Stimulated activated CD4-positive, alpha-beta T cell treated with anti-CD3 and anti-CD28 coated beads, Interleukin-4, amount 100 ng/mL, for 4 hours (primary cell): ENCODE measurements around the gene ZYG11B.
"Not testable (repeated sequence)": the region's sequence is repeated elsewhere in the genome, so short reads cannot be mapped to it uniquely, and the experiment has no call there.

Experiments
- DNase-seq, 2 experiments: peaks; one replicate each; pipeline ENCODE4 v3.0.0-alpha.2; 2020

The ZYG11B gene

DNA sequence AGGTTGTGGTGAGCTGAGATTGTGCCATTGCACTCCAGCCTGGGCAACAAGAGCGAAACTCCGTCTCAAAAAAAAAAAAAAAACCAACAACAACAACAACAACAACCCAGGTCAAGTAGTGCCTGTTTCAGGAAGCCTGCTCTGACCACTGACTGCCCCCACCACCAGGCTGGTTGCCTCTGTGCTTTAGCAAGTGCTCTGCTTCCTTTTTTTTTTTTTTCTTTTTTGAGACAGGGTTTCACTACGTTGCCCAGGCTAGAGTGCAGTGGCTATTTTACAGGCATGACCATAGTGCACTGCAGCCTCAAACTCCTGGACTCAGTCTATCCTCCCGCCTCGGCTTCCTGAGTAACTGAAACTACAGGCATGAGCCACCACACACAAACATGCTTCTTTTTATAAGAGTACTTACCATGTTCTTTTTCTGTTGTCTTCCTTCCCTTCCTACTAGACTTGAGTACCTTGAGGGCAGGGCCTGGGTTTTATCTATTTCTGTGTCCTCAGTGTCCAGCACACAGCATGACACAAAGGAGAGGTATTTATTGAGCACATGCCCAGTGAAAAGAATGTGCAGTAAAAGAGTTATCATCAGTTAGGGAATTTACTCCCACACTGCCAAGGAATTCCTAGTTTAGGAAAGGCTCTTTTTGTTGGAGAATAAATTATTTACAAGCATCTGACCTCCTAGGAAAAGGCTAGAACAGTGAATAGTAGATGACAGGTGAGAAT lies 18.2 kb upstream of the ZYG11B start:
- DNase-seq, result no peak

DNA sequence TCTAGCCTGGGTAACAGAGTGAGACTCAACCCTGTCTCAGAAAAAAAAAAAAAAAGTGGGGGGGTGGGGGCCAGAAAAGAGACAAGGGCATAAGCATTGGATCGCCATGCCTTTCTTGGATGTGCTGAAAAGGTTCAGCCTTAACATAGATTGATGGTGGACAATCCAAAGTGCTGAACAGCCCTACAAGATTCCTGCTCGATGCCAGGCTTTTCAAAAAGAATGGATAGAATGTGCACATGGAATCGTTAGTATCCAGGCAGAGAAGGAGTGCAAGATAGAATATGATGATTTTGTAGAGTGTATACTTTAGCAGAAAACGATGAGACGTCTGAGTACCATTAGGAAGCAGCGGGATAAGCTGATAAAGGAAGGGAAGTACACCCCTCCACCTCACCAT lies 17.2 kb upstream of the ZYG11B start:
- no peak for DNase-seq

DNA sequence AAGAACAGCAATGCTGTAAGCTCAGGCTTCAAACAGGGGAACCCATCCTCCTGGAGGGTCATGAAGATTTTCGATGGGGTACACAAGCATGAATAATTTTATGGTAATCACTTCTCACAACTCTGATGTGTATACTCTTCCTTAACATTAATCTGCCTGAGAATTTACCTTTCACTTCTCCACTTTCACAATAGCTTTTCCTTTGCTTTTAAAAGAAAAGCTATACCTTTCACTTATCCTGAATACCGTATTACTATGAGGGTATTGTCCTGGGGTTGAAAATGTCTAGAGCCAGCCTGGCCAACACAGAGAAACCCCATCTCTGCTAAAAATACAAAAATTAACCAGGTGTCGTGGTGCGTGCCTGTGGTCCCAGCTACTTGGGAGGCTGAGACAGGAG lies 12.7 kb upstream of the ZYG11B start:
- DNase-seq, result no peak

DNA sequence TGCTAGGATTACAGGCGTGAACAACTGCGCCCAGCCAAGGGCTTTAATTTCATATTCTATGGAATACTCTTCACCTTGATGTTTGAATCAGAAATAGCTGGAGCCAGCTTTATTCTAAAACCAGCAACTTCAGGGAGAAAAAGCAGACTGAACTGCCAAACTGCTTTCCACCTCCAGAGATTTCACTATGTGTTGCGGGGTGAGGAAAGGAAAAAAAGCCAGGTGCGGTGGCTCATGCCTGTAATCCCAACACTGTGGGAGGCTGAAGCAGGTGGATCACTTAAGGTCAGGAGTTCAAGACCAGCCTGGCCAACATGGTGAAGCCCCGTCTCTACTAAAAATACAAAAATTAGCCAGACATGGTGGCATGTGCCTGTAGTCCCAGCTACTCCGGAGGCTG lies 11.0 kb upstream of the ZYG11B start:
- DNase-seq, result not testable (repeated sequence)

DNA sequence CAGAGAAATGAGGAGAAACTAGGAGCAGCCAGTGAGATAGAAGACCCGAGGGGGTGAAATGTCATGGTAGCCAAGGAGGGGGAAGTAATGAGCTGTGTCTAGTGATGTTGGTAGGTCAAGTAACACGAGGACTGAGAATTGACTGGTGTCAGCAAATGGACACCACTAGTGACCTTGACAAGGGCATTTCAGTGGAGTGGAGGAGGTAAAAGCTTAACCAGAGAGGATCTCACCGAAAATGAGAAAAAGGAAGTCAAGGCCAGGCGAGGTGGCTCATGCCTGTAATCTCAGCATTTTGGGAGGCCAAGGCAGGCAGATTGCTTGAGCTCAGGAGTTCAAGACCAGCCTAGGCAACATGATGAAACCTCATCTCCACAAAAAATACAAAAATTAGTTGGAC lies 3.0 kb upstream of the ZYG11B start:
- no peak for DNase-seq

DNA sequence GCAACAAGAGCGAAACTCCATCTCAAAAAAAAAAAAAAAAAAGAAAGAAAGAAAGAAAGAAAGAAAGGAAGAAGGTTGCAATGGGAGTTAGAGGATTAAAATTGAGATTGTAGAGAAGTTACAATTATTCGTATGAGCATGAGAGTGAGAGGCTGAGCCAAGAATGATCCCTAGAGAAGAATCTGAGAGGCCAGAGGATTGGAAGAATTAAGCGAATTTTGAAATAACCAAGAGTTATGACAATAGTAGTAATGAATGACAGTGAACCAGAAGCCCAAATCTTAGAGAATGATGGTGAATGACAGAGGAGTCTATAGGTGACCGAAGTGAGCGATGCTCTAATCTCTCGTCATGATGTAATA lies 369 bp upstream of the ZYG11B start:
- DNase-seq, result no peak

DNA sequence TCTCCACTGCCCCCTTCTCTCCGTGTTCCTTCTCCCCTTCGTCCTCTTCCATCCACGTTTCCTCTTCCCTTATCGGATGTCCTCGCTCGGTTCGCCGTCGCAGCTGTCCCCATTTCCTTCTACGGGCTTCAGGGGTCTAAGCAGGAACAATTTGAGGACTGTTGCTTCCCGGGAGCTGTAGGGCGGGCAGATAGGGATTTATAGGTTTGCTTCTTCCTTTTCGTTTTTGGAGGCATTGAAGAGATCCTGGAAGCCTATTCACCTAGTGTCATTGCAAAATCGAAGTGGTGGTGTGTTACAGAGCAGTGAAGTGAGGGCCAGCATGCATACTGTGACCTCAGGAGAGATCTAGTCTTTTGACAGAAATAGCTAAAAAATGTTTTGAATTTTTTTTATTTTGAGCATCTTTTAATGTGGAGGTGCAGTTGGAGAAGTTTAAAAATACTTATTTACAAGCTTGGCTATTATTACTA lies 897 bp downstream of the ZYG11B start:
- DNase-seq, result no peak

DNA sequence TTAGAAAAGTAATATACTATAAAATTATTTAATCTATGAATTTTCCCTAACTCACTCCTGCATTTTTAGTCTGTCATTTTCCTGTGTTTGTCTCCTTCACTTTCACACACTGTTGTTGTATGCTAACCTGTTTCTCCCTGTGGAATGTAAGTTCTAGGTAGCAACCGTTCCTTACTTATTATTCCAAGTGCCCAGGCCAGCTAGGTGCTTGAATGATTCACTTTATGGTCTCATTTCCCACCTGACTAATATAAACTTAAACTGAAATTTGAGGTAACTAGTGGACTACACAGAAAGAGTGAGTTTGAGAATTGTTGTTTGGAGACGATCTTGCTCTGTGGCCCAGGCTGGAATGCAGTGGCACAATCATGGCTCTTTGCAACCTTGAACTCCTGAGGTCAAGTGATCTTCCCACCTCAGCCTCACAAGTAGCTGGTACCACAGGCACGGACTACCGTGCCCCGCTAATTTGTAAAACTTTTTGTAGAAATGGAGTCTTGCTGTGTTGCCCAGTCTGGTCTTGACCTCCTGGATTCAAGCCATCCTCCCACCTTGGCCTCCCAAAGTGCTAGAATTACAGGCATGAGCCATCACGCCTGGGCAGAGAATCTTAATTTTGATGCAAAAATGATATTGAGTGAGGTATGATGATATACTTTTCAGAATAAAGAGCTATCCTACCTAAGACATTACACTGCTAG lies 1.9 kb downstream of the ZYG11B start:
- DNase-seq, result no peak

DNA sequence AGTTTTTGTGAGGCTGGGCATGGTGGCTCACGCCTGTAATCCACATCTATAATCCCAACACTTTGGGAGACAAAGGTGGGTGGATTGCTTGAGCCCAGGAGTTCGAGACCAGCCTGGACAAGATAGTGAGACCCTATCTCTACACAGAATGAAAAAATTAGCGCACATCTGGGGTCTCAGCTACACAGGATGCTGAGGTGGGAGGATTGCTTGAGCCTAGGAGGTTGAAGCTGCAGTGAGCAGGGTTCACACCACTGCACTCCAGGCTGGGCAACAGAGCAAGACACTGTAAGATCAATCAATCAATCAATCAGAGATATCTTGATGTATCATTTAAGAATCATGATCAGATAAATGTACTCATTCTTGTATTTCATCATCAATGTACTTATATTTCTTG lies 7.1 kb downstream of the ZYG11B start:
- DNase-seq, result no peak

DNA sequence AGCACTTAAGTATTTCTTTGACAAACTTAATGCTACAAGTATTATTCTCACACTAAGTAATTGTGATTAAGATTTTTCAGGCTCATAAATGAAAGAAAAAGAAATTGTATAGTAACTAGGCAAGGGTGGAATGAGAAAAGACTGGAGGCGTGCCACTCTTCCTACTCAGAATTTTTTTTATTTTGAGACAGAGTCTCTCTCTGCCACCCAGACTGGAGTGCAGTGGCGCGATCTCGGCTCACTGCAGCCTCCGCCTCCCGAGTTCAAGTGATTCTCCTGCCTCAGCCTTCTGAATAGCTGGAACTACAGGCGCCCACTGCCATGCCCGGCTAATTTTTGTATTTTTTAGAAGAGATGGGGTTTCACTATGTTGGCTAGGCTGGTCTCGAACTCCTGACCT lies 9.1 kb downstream of the ZYG11B start:
- DNase-seq, result not testable (repeated sequence)

DNA sequence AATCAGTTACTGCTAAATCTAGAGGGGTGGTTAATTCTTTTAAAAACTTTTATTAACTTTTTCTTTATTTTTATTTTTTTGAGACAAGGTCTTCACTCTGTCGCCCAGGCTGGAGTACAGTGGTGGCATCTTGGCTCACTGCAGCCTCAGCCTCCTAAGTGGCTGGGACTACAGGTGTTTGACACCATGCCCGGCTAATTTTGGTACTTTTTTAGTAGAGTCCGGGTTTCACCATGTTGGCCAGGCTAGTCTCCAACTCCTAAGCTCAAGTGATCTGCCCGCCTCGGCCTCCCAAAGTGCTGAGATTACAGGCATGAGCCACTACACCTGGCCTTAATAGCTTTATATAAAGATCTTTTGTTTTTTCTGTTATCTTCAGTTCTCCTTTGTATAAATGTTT lies 11.9 kb downstream of the ZYG11B start:
- DNase-seq, result no peak

DNA sequence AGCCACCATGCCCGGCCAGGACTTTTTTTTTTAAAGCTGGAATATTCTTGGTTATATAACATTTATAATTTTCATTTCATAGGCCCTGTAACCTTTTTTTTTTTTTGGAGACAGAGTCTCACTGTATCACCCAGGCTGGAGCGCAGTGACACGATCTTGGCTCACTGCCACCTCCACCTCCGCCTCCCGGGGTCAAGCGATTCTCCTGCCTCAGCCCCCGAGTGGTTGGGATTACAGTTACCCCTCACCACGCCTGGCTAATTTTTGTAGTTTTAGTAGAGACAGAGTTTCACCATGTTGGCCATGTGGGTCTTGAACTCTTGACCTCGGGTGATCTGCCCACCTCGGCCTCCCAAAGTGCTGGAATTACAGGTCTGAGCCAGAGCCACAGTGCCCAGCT lies 12.6 kb downstream of the ZYG11B start:
- DNase-seq, result no peak

DNA sequence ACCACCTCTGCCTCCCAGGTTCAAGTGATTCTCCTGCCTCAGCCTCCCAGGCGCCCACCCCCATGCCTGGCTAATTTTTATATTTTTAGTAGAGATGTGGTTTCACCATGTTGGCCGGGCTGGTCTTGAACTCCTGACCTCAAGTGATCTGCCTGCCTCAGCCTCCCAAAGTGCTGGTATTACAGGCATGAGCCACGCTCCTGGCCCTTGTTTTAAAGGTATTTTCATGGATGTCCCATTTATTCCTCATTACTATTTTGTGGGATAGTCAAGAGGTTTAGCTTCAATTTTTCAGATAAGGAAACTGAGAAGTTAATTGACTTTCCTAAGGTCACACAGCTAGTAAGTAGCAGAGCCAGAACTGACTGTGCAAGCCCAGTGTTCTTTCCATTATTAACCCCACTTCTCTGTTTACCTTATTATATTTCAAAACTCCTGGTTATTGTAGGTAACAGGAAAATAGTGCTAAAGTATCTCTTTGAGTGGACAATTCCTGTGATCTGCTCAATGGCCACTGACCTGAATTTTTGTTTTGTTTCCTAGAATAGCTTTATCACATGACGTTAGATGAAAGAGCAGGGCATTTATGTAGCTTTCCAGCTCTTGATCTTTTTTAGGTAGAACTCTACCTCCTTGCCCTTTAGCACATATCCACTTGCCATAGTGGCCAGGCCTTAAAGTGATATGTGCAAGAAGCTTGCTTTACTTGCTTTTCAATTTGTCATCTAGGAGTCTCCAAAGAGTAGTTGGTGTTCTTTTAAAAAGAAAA lies 13.6 kb downstream of the ZYG11B start:
- no peak for DNase-seq

DNA sequence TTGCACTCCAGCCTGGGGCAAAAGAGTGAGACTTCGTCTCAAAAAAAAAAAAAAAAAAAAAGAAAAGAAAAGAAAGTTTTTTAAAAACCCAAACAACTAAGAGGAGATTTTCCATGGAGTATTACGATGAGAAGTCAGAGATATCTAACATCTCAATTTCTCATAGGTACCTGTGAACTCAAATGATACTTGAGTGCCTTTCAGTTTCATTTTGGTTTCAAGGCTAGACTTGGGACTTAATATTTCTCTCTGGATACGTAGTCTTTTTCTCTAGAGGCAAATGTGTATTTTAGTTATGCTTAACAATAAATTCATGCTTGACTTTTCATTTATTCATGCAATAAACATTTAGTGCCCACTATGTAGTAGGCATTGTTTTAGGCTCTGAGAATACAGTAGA lies 15.0 kb downstream of the ZYG11B start:
- DNase-seq, result no peak

DNA sequence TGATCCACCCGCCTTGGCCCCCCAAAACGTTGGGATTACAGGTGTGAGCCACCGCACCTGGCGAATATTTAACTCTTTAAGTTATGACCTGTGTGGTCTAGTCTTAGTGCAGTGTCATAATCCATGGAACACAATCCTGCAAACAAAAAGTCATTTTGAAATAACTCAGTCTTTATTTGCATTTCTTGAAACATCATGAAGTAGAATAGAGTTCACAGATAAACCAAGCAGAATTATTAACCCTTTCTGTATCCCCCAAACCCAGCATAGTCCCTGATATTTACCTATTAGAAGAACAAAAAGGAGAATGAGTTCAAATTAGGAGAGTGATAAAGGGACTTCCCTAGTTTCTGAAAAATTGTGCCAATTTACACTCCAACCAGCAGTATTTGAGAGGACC lies 19.9 kb downstream of the ZYG11B start:
- no peak for DNase-seq

DNA sequence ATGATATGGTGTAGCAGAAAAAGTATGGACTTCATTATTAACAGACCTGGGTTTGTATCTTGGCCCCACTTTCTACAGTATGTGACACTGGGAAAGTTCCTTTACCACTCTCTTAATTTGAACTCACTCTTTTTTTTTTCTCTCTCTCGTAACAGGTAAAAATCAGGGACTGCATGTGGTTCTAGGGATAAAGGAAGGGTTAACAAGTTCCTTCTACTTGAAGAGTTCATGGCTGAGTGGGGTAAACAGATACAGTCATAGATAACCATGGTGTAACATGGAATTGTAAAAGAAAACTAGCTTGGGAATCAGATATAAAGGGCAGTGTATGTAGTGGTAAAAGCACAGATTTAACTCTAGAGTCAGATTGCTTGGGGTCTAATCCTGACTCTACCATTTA lies 21.2 kb downstream of the ZYG11B start:
- DNase-seq, result no peak

DNA sequence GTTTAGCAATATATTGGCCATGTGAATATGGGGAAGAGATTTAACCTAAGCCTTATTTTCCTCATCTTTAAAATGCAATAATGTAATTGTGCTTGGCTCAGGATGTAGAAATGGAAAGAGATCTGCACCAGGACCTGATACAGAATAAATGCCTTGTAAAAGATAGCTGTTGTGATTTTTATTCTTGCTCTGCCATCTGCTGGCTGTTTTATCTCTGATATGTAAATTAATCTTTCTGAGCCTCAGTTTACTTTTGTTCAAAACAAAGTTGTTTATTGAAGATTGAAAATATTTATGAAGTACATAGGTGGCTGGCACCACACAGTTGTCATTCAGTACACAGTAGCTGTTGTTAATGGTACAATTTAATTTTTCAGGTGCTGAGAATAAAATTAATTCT lies 21.9 kb downstream of the ZYG11B start:
- DNase-seq, result no peak

DNA sequence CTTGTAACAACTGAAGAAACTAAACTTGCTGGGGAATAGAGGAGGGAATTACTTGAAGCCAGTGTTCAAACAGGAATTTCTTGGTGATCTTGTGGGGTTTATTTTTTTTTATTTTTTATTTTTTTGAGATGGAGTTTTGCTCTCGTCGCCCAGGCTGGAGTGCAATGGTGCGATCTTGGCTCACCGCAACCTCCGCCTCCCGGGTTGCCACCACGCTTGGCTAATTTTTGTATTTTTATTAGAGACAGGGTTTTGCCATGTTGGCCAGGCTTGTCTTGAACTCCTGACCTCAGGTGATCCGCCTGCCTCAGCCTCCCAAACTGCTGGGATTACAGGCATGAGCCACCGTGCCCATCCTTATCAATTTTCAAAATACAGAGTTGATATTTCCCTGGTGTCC lies 23.2 kb downstream of the ZYG11B start:
- DNase-seq, result not testable (repeated sequence)

DNA sequence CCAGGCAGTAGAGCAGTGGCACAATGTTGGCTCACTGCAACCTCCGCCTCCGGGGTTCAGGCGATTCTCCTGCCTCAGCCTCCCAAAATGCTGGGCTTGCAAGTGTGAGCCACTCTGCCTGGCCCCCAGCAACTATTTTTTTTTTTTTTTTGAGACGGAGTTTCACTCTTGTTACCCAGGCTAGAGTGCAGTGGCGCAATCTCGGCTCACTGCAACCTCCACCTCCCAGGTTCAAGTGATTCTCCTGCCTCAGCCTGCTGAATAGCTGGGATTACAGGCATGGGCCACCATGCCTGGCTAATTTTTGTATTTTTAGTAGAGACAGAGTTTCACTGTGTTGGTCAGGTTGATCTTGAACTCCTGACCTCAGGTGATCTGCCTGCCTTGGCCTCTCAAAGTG lies 23.9 kb downstream of the ZYG11B start:
- not testable (repeated sequence) for DNase-seq

DNA sequence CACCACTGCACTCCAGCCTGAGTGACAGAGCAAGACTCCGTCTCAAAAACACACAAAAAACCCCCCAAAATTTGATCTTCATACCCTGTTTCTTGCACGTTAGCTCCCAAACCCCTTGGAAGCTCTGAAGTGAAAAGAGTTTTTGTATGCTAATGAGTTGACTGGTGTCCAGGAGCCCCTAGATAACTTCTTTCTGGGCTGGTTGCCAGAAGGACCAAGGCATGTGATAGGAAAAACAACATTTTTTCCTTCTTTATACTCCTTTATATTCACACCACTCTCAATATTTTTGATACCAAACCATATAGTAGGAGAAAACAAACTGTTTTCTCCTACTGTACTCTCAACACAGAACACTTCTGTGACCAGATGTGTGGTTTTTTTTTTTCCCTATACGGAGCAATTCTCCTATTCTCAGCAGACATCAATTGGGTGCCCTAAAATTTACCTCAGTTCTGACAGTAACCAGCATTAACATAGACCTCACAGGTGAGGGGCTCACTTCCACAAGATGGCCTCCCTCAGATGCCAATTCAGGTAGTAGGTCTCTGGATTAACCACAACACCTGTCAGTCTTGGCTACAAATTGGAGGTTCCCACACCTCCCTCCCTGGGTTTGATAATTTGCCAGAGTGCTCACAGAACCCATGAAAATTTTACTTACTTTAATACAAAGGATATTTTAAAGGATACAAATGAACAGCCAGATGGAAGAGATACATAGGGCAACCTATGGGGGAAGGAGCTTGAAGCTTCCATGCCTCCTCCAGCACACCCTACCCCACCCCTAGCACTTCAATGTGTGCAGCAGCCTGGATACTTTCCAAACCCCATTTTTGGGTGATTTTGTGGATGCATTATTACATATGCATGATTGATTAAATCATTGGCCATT lies 25.6 kb downstream of the ZYG11B start:
- DNase-seq, result no peak

DNA sequence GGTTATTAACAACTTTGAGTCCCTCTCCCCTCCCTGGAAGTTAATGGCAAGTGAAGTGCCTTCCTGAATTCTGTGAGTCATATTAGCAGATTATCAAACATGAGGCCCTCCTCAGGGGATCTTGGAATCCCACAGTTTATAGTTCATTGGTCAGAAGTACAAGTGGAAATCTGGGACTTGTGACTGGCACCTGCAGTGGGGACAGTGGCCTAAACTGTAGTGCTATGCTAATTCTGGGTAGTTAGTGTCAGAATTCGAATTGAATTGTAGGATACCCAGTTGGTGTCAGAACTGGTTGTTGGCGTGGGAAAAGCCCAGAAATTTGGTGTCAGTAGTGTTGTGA lies 26.2 kb downstream of the ZYG11B start:
- DNase-seq, result no peak

DNA sequence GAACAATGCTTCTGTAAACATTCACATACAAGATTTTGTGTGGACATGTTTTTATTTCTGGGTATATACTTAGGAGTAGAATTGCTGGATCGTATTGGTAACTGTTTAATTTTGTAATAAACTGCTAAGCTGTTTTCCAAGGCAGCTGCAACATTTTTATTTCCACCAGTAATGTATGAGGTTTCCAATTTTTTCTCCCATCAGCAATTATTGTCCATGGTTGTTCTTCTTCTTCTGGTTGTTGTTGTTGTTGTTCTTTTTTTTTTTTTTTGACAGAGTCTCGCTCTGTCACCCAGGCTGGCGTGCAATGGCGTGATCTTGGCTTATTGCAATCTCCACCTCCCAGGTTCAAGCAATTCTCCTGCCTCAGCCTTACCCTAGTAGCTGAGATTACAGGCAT lies 26.9 kb downstream of the ZYG11B start:
- no peak for DNase-seq

DNA sequence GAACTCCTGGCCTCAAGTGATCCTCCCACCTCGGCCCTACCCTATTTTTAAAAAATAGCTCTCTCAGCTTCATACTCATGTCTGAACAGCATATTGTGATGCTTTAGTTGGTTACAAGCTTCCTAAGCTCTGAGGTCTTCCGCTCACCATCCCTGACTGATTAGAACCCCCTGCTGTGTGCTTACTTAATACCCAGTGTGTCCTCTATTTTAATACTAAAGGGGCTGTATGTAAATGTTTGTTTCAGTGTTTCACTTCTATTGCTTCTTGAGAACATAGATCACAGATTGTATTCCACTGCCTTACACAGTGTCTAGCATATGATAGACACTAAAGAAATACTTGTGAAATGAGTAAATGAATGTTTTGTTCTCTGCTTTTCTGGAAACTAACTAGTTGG lies 29.8 kb downstream of the ZYG11B start:
- DNase-seq, result no peak
